Measurements from ENCODE around the gene SYT17.

SYT17 gene

DNA sequence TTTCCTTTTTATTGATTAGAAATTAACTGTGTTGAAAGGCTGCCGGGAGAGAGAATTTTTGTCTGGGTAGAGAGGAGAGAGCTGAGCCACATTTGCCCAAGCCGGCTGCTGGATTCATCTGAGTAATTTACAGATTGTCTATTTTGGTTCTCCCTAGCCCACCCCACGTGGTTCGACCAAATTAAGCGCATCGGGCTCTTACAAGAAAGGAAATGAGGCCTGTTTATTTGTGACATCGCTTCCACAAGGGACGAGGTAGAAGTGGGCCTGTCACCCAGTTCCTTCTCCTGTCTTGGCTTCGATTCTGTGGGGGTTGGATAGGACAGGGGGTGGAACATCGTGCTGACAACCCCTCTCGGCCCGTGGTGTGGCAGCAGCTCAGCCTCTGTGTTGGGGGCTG lies 42.9 kb downstream of the SYT17 start:
- no peak overlapping the region for H3K4me3 ChIP-seq (ENCODE audit: low read length)
- DNase-seq (ENCODE audit: low read depth), result no peak
- TF ChIP-seq, protein P1, sequence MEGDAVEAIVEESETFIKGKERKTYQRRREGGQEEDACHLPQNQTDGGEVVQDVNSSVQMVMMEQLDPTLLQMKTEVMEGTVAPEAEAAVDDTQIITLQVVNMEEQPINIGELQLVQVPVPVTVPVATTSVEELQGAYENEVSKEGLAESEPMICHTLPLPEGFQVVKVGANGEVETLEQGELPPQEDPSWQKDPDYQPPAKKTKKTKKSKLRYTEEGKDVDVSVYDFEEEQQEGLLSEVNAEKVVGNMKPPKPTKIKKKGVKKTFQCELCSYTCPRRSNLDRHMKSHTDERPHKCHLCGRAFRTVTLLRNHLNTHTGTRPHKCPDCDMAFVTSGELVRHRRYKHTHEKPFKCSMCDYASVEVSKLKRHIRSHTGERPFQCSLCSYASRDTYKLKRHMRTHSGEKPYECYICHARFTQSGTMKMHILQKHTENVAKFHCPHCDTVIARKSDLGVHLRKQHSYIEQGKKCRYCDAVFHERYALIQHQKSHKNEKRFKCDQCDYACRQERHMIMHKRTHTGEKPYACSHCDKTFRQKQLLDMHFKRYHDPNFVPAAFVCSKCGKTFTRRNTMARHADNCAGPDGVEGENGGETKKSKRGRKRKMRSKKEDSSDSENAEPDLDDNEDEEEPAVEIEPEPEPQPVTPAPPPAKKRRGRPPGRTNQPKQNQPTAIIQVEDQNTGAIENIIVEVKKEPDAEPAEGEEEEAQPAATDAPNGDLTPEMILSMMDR (IDR thresholded peaks at IDR 0.05; ENCODE audit: insufficient read depth, low read depth, low read length, missing control alignments), result no peak

DNA sequence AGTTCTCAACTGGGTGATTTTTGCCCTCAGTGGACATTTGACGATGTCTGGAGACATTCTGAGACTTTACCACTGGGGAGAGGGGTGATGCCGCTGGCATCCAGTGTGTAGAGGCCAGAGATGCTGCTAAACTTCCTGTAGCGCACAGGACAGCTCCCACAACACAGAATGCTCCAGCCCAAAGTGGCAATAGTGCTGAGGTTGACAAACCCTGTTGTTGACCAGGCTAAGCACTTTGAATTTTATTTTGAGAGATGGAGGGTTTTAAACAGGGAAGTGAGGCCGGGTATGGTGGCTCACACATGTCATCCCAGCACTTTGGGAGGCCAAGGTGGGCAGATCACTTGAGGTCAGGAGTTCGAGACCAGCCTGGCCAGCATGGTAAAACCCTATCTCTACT lies 44.0 kb downstream of the SYT17 start:
- H3K4me3 ChIP-seq (ENCODE audit: low read length), result no peak overlapping the region
- TF ChIP-seq, protein P1 (IDR thresholded peaks at IDR 0.05; ENCODE audit: insufficient read depth, low read depth, low read length, missing control alignments), result no peak
- no peak for DNase-seq (ENCODE audit: low read depth)

DNA sequence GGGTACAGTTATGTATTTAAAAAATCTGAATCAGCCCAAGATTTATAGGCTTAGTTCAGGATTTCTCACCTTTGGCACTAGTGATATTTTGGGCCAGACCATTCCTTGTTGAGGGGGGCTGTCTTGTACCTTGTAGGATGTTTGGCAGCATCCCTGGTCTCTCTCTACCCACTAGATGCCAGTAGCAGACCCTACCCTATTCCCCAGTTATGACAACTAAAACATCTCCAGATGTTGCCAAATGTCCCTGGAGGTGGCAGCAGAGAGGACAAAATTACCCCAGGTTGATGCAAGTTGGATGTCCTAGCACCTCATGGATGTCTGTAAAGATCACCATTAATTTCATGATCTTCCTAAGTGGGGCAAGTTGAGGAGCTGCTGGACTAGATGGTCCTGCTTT lies 45.8 kb downstream of the SYT17 start:
- DNase-seq (ENCODE audit: low read depth), result no peak
- no peak overlapping the region for H3K4me3 ChIP-seq (ENCODE audit: low read length)
- TF ChIP-seq, protein P1 (IDR thresholded peaks at IDR 0.05; ENCODE audit: insufficient read depth, low read depth, low read length, missing control alignments), result no peak

DNA sequence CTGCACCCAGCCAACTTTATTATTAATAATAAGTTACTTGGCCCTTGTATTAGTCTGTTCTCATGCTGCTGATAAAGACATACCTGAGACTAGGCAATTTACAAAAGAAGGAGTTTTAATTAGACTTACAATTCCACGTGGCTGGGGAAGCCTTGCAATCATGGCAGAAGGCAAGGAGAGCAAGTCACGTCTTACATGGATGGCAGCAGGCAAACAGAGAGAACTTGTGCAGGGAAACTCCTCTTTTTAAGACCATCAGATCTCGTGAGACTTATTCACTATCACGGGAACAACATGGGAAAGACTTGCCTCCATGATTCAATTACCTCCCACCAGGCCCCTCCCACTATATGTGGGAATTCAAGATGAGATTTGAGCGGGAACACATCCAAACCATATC lies 47.7 kb downstream of the SYT17 start:
- H3K4me3 ChIP-seq (ENCODE audit: low read length), result no peak overlapping the region
- DNase-seq (ENCODE audit: low read depth), result no peak
- TF ChIP-seq, protein P1 (IDR thresholded peaks at IDR 0.05; ENCODE audit: insufficient read depth, low read depth, low read length, missing control alignments), result no peak

DNA sequence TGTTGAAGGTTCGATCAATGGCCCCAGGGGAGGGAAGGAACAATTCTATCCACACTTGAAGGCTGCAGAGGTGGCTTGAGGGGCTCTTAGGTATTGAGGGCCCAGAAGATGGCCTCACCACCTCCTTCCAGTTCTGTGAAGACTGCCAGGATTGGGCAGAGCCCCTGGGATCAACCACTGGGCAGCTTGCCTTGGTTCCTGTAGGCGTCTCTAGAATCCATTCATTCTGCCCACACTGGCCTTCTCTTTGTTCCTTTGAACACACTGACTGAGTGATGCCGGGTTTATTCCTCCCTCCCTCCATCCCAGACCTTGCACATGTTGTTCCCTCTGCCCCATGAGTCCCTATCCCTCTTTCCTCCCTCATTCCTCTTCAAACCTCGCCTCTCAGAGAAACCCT lies 50.5 kb downstream of the SYT17 start:
- TF ChIP-seq, protein P1 (IDR thresholded peaks at IDR 0.05; ENCODE audit: insufficient read depth, low read depth, low read length, missing control alignments), result no peak

DNA sequence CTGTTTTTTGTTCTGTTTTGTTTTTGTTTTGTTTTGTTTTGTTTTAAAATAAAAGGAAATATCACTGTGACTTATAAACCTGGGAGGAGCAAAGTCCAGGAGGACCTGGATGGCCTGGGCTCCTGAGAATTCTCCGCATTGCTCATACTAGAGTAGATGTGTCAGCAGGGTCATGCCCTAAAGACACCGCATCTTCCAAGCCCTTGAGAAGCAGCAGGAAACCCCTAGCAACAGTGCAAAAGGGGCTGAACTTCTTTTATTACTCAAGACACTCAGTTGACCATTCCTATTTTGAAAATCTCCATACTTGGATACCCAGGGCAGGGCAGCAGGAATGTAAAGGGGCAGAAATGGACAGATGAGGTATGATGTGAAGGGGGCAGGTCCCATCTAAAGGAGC lies 51.8 kb downstream of the SYT17 start:
- H3K4me3 ChIP-seq (ENCODE audit: low read length), result no peak overlapping the region
- TF ChIP-seq, protein P1 (IDR thresholded peaks at IDR 0.05; ENCODE audit: insufficient read depth, low read depth, low read length, missing control alignments), result no peak
- no peak for DNase-seq (ENCODE audit: low read depth)

More for the DNA sequence above, 50.5 kb downstream of the SYT17 start:
- DNase-seq (ENCODE audit: low read depth), result no peak
- no peak overlapping the region for H3K4me3 ChIP-seq (ENCODE audit: low read length)

All from epithelial cell of esophagus (primary cell).